NCI-H82 (cell line): ENCODE data around the gene DNALI1.
"Not testable (repeated sequence)": the region's sequence is repeated elsewhere in the genome, so short reads cannot be mapped to it uniquely, and the experiment has no call there.

ENCODE experiments used
- DNase-seq: peaks from one replicate; lab custom pipeline; 2025; lab: John Stamatoyannopoulos, UW

The DNALI1 gene

GRCh38 chr1:37553927-37554808 lies 2.6 kb upstream of the DNALI1 start, which contains the start of gene SNIP1:
SNIP1 (minus strand) TSS chr1:37554293; CDS start chr1:37554229, 64 bp downstream.
- DNase-seq = peak; percentile 97

GRCh38 chr1:37557402-37557801 lies 662 bp downstream of the DNALI1 start:
- no peak for DNase-seq

GRCh38 chr1:37558411-37558810 lies 1.7 kb downstream of the DNALI1 start:
- DNase-seq = no peak

GRCh38 chr1:37559080-37559479 lies 2.3 kb downstream of the DNALI1 start:
- no peak for DNase-seq

GRCh38 chr1:37559957-37560379 lies 3.2 kb downstream of the DNALI1 start:
- not testable (repeated sequence) for DNase-seq

GRCh38 chr1:37560401-37561132 lies 3.8 kb downstream of the DNALI1 start:
- DNase-seq = peak; percentile 23

GRCh38 chr1:37561133-37562132 lies 4.7 kb downstream of the DNALI1 start:
- peak; percentile 62 for DNase-seq

- no peak for DNase-seq
These were observed 6.2 kb downstream of the DNALI1 start for GRCh38 chr1:37562984-37563383.

- no peak for DNase-seq
These were observed 8.2 kb downstream of the DNALI1 start for GRCh38 chr1:37564892-37565291.

GRCh38 chr1:37567023-37567422 lies 10.3 kb downstream of the DNALI1 start:
- DNase-seq = no peak

- DNase-seq = no peak
These were observed 14.0 kb downstream of the DNALI1 start for GRCh38 chr1:37570528-37571334.

- no peak for DNase-seq
These were observed 18.2 kb downstream of the DNALI1 start for GRCh38 chr1:37574834-37575480.

- DNase-seq = no peak
These were observed 19.0 kb downstream of the DNALI1 start for GRCh38 chr1:37575692-37576091.

GRCh38 chr1:37584544-37584943 lies 27.8 kb downstream of the DNALI1 start:
- DNase-seq = not testable (repeated sequence)

GRCh38 chr1:37588939-37589338 lies 32.2 kb downstream of the DNALI1 start:
- no peak for DNase-seq

GRCh38 chr1:37593726-37594125 lies 37.0 kb downstream of the DNALI1 start:
- no peak for DNase-seq

- peak; percentile 99 for DNase-seq
These were observed 38.9 kb downstream of the DNALI1 start, which contains the start of gene GNL2 for GRCh38 chr1:37595440-37596181. GNL2 (minus strand) TSS chr1:37595937; CDS start chr1:37595822, 115 bp downstream.

GRCh38 chr1:37596182-37596667 lies 39.5 kb downstream of the DNALI1 start:
- DNase-seq = no peak

GRCh38 chr1:37599940-37600339 lies 43.2 kb downstream of the DNALI1 start:
- no peak for DNase-seq
